Measurements from ENCODE around the gene ABCA2.

Gene ABCA2

GRCh38 chr9:136991993-136992818, 35.8 kb downstream of the ABCA2 start, which contains the start of gene PAXX:
Gene PAXX, plus strand, starts transcription at chr9:136992422. Its CDS starts 22 bp downstream, at chr9:136992444.
- peak within 1 kb of the TSS; percentile 99 for H3K4me3 ChIP-seq
- peak; percentile 87 for DNase-seq (ENCODE audit: low spot score)
- TF ChIP-seq CTCF (IDR thresholded peaks at IDR 0.05), result no peak
- peak within 1 kb of the TSS; percentile 78 to 89 for H3K27ac ChIP-seq

- DNase-seq (ENCODE audit: low spot score), result no peak
- Histone ChIP-seq H3K4me3 (no peak overlapping the region), H3K27ac (no peak overlapping the region)
- no peak for TF ChIP-seq CTCF (IDR thresholded peaks at IDR 0.05)
Observed at GRCh38 chr9:136990242-136990911, 37.7 kb downstream of the ABCA2 start.

- TF ChIP-seq CTCF (IDR thresholded peaks at IDR 0.05), result no peak
- no peak for DNase-seq (ENCODE audit: low spot score)
- Histone ChIP-seq H3K4me3 (no peak overlapping the region), H3K27ac (no peak overlapping the region)
Observed at GRCh38 chr9:136988872-136989271, 39.2 kb downstream of the ABCA2 start.

- no peak for DNase-seq (ENCODE audit: low spot score)
- TF ChIP-seq CTCF (IDR thresholded peaks at IDR 0.05), result no peak
- no peak overlapping the region for H3K27ac ChIP-seq
- H3K4me3 ChIP-seq, result peak overlapping the region; percentile 22
Observed at GRCh38 chr9:136985853-136986252, 42.2 kb downstream of the ABCA2 start.

DNA sequence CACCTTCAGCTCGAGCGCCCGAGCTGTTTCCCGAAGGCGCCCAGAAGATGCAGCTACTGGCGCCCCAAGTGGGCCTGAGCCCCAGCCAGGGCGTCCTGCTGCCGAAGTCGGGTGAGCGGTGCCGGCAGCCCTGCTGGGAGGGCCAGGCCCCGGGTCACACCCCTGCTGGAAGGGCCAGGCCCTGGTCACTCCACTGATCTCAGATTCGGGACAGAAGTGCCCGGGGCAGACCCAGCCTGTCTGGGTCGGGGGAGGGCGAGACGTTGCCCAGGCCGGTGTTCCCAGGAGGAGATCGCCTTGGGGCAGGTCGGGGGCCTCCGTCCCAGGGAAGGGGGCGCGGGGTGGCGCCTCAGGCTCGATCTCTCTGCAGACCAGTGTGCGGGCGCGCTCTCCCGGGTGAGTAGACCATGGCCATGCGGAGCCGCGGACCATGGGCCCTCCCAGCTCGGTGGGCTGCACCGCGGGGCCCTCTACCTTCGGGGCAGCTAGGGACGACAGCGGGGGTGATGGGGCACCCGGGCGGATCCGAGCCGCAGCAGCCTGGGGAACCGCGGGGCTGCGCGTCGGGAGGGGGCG, 42.9 kb downstream of the ABCA2 start:
- no peak for TF ChIP-seq CTCF (IDR thresholded peaks at IDR 0.05)
- Histone ChIP-seq H3K4me3 (peak overlapping the region; percentile 22), H3K27ac (no peak overlapping the region)
- no peak for DNase-seq (ENCODE audit: low spot score)

DNA sequence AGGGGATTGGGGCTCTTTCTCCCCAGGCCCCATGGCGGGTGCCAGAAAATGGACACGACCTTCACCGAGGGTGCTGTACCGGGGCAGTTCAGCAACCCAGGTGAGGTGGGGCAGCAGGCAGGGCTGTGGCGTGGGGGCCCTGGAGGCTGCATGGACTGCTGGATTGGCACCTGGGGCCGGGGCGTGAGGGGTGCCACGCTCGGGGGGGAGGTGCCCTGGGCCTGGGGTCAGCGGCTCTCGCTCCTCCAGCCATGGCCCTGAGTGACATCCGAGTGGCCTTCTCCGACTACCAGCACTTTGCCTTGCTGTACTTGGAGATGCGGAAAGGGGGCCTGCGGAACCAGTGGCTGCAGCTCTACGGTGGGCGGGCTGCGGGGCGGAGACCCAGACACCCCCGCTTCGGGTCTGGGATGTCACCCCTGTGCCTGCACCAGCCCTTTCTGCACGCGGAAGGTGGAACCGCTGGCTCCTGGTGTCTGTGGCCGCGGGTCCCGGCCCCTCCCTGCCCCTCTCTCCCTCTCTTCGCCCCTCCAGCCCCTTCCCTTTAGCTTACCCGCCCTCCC, 43.5 kb downstream of the ABCA2 start:
- H3K27ac ChIP-seq, result no peak overlapping the region
- no peak overlapping the region for H3K4me3 ChIP-seq
- no peak for DNase-seq (ENCODE audit: low spot score)
- TF ChIP-seq CTCF (IDR thresholded peaks at IDR 0.05), result no peak
